Gastrocnemius medialis (tissue), 4 donors: ENCODE results near the gene ZFC3H1. TPM values are rescaled to one million over a fixed set of nuclear protein-coding genes. Genes with fewer than 3 reads are reported as not detected.

ENCODE experiments used
- ATAC-seq, 2 donors: fragments of 150-250 bp; one replicate each; pipeline ENCODE4 v1.9.1; 2016
- DNase-seq, 2 donors: peaks; one replicate each; pipeline ENCODE4 v3.0.0-alpha.2; 2019
- H3K27ac ChIP-seq, 4 donors: fragments of 200-600 bp; sonication (generic); 1 replicate in 1 of 4; 2 replicates in 3 of 4; pipeline ENCODE4 v1.5.1; 2016 to 2018; ENCODE audit warnings: mild to moderate bottlenecking in 2 of 4, moderate library complexity in 1 of 4
- H3K27me3 ChIP-seq, 3 donors: fragments of 200-600 bp; sonication (generic) in 2 of 3; 1 replicate in 1 of 3; 2 replicates in 2 of 3; pipeline versions ENCODE4 v1.5.1 to v1.6.0; 2016 to 2019; ENCODE audit warnings: mild to moderate bottlenecking in 1 of 3, moderate library complexity in 1 of 3
- H3K36me3 ChIP-seq, 2 donors: fragments of 200-600 bp; sonication (generic) in 1 of 2; one replicate each; pipeline ENCODE4 v1.5.1; 2017 to 2018
- H3K4me1 ChIP-seq, 2 donors: fragments of 200-600 bp; sonication (generic) in 1 of 2; one replicate each; pipeline ENCODE4 v1.5.1; 2016 to 2017; ENCODE audit warnings: mild to moderate bottlenecking in 2 of 2
- H3K4me3 ChIP-seq, 4 donors: fragments of 200-600 bp; sonication (generic) in 3 of 4; 1 replicate in 1 of 4; 2 replicates in 3 of 4; pipeline ENCODE4 v1.5.1; 2016 to 2019; ENCODE audit warnings: mild to moderate bottlenecking in 2 of 4
- H3K9me3 ChIP-seq, 3 donors: fragments of 200-600 bp; sonication (generic) in 2 of 3; 1 replicate in 1 of 3; 2 replicates in 2 of 3; pipeline ENCODE4 v1.5.1; 2016 to 2019
- POLR2A ChIP-seq, 2 donors: fragments of 450-650 bp; IDR thresholded peaks; one replicate each; pipeline ENCODE4 v1.6.1; 2017; ENCODE audit warnings: antibody characterized with exemption in 2 of 2, mild to moderate bottlenecking in 2 of 2, moderate library complexity in 2 of 2
- in situ Hi-C, 4 donors: fragments of 200-750 bp; cut with MboI; loops; one replicate each; pipeline versions ENCODE4 v1.15.0 to v1.8.0; 2017; ENCODE audit warnings: low sequenced_read_pairs in 4 of 4
- intact Hi-C: fragments of 100-400 bp; cut with DNase I; formaldehyde crosslinking; loops from one replicate; pipeline ENCODE4 v1.15.1; 2023; ENCODE audit warnings: low total_unique reads
- total RNA-seq, 4 donors: library from RNA; depleted of rRNA; stranded (reverse); fragments of >200 nt; gene quantifications; one replicate each; pipeline versions ENCODE4 v1.1.0 to v1.2.3, GENCODE V29; 2016
- TF ChIP-seq, protein P1 (sequence below), 5 experiments: fragments of 450-650 bp in 3 of 5; fragments of 200-600 bp in 2 of 5; sonication (generic) in 2 of 5; IDR thresholded peaks in 4 of 5; conservative IDR thresholded peaks in 1 of 5; 1 replicate in 4 of 5; 2 replicates in 1 of 5; pipeline ENCODE4 v1.5.1; 2016 to 2019; ENCODE audit warnings: antibody characterized with exemption in 5 of 5, mild to moderate bottlenecking in 3 of 5, moderate library complexity in 3 of 5

ZFC3H1 gene
- total RNA-seq, 4 donors from 2014 or later, result 6.5 to 26.4 (median 9.1) TPM

DNA sequence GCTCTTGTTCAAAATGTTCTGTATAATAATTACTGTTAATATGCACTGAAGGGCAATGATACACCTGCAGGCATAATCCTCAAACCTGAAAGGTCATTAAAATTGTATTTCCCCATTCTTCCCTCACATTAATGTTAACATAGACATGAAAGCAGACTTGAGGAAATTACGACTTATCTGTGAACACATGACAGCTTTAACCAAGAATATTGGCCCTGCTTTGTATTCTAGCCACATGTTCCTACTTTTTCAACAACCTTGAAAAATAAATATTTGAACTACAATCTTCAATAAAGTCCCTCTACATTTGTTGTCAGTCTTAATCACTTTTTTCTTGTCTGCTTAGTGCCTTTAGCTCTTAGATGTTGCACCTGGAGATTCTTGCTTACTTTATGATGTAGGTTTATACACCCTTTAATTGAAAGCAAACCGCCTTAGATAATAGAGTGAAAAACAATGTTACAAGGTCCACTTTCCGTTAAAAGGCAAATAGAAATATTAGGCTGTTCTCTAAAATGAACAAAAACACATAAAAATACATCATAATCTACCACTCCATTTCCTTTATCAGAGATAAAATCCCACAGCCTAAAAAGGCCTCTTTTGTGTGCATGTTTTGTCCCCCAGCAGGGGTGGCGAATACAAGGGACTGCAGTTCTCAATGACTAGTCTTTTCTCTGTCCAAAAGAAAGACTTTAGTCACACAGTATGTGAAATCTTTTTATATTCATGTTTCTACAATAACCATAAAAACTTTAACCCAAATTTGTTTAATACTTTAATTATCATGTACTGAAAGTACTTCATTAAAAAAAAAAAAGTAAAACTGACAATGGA, 55.9 kb downstream of the ZFC3H1 start:
- Histone ChIP-seq H3K27ac (no peak overlapping the region), H3K9me3 (no peaks in the 10 kb centered on the region), H3K4me1 (peaks cover 2 to 9% of the 10 kb centered on the region in 2 donors), H3K27me3 (no peaks in the 10 kb centered on the region), H3K36me3 (peaks cover 3 to 62% of the 10 kb centered on the region in 2 donors), H3K4me3 (no peak overlapping the region)
- ATAC-seq (no peak), DNase-seq (no peak)
- TF ChIP-seq, protein P1, sequence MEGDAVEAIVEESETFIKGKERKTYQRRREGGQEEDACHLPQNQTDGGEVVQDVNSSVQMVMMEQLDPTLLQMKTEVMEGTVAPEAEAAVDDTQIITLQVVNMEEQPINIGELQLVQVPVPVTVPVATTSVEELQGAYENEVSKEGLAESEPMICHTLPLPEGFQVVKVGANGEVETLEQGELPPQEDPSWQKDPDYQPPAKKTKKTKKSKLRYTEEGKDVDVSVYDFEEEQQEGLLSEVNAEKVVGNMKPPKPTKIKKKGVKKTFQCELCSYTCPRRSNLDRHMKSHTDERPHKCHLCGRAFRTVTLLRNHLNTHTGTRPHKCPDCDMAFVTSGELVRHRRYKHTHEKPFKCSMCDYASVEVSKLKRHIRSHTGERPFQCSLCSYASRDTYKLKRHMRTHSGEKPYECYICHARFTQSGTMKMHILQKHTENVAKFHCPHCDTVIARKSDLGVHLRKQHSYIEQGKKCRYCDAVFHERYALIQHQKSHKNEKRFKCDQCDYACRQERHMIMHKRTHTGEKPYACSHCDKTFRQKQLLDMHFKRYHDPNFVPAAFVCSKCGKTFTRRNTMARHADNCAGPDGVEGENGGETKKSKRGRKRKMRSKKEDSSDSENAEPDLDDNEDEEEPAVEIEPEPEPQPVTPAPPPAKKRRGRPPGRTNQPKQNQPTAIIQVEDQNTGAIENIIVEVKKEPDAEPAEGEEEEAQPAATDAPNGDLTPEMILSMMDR (IDR thresholded peaks at IDR 0.05 in 4 of 5, conservative IDR thresholded peaks at IDR 0.05 in 1 of 5), result no peak
- TF ChIP-seq POLR2A (IDR thresholded peaks at IDR 0.05), result no peak
- in situ Hi-C loops, result no loop called here
- intact Hi-C loops, result no loop called here

DNA sequence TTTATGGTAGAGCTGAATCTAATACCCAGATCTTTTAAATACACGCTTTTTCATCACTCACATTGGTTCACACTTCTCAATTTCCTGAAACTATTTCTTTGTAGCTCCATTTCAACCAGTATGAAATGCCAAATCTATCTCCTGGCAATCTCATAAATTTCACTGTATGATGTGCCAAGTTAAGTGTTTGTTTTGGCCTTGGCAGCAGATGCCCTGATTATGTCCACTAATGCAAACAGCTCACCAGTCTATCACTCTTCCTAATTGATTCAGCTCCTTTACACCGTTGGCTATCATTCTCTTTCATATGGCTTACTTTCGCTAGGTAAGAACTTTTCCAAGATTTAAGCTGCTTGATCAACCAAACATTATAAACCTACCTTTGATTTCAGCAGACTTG, 58.6 kb downstream of the ZFC3H1 start:
- peaks cover 0 to 35% of the 10 kb centered on the region in 2 donors for H3K36me3 ChIP-seq
- H3K27me3 ChIP-seq, result no peaks in the 10 kb centered on the region
- ATAC-seq, result no peak

DNA sequence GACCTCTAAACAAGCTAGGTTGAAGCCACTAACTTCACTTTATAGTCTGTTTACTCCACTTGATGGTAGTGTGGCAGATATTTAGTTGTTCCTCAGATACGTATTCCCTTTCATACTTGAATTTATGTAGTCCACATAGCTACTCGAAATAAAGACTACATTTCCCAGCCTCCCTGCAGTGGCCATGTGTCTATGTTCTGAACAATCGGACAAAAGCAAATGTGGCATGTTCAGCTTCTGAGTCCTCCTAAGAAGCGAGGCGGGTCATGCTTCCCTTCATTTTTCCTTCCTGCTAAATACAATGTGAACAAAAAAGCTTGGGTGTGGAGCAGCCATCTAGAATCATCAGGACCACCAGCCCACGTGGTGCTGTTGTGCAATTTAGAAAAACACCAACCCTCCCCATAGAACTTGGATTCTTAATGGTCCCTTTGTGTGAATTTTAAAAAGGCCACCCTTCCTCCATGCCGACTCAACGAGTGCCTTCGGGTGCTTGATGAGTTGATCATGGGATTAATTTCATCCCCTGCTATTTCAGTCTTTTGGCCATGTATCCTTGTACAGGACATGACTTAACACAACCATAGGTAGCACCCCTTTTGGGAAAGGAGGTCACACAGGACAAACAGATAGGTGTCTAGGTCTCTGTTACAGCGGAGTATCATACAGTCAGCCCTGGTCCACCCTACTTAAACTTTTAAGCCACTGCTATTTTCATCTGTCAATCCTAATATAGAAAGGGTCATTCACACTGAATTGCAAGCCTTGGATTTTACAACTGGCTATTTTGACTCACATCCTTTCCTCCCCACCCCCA, 60.7 kb downstream of the ZFC3H1 start:
- H3K4me3 ChIP-seq, result no peak overlapping the region
- ATAC-seq (peak; percentile 33 to 49), DNase-seq (no peak)
- H3K9me3 ChIP-seq, result no peaks in the 10 kb centered on the region
- peaks cover 2 to 10% of the 10 kb centered on the region in 2 donors for H3K4me1 ChIP-seq
- H3K27me3 ChIP-seq, result no peaks in the 10 kb centered on the region
- intact Hi-C loops (no loop called here), in situ Hi-C loops (no loop called here)
- no peak overlapping the region for H3K27ac ChIP-seq
- TF ChIP-seq, protein P1 (IDR thresholded peaks at IDR 0.05 in 4 of 5, conservative IDR thresholded peaks at IDR 0.05 in 1 of 5), result no peak
- no peak for TF ChIP-seq POLR2A (IDR thresholded peaks at IDR 0.05)
- peaks cover 0 to 18% of the 10 kb centered on the region in 2 donors for H3K36me3 ChIP-seq

More for the DNA sequence above, 58.6 kb downstream of the ZFC3H1 start:
- Histone ChIP-seq H3K9me3 (no peaks in the 10 kb centered on the region), H3K27ac (no peak overlapping the region), H3K4me3 (no peak overlapping the region), H3K4me1 (peaks cover 2 to 10% of the 10 kb centered on the region in 2 donors)
- no peak for DNase-seq
- TF ChIP-seq POLR2A (IDR thresholded peaks at IDR 0.05), result no peak
- TF ChIP-seq, protein P1 (IDR thresholded peaks at IDR 0.05 in 4 of 5, conservative IDR thresholded peaks at IDR 0.05 in 1 of 5), result no peak
- in situ Hi-C loops (no loop called here), intact Hi-C loops (no loop called here)

DNA sequence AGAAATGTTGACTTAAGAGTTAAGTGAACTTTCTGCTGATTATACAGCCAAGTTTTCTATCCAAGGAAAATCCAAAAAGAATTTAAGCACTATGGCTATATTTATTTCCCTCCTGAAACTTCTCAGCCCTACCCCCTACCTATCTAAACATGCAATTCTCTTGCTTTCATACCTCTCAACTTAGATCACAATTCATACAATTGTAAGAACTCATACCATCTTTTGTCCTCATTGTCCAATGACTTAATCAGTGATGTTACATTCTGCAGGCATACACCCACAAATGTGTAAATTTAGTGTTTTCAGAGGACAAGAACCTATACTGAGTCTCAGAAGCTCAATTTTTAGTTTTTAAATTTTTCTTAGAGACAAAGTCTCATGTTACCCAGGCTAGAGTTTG, 62.1 kb downstream of the ZFC3H1 start:
- peaks cover 0 to 4% of the 10 kb centered on the region in 2 donors for H3K36me3 ChIP-seq
- no peaks in the 10 kb centered on the region for H3K27me3 ChIP-seq
- peaks cover 2 to 10% of the 10 kb centered on the region in 2 donors for H3K4me1 ChIP-seq
- H3K9me3 ChIP-seq, result no peaks in the 10 kb centered on the region
- intact Hi-C loops (no loop called here), in situ Hi-C loops (no loop called here)
- ATAC-seq (no peak), DNase-seq (no peak)
- TF ChIP-seq POLR2A (IDR thresholded peaks at IDR 0.05), result no peak
- TF ChIP-seq, protein P1 (IDR thresholded peaks at IDR 0.05 in 4 of 5, conservative IDR thresholded peaks at IDR 0.05 in 1 of 5), result no peak
- no peak overlapping the region for H3K27ac ChIP-seq
- no peak overlapping the region for H3K4me3 ChIP-seq
